B cell (primary cell): ENCODE measurements around the gene ABHD17C. TPM values are rescaled to one million over a fixed set of nuclear protein-coding genes. Genes with fewer than 3 reads are reported as not detected.

ENCODE experiments used
- ATAC-seq: fragments of 200-7000 bp; cut with Tn5 transposase; one replicate; pipeline ENCODE4 v1.10.0; 2021; ENCODE audit warnings: low read depth, mild to moderate bottlenecking, moderate number of reproducible peaks, moderate library complexity
- CTCF ChIA-PET: fragments of 350-600 bp; sonication (Branson Sonifier 250); formaldehyde crosslinking; loops from one replicate; lab custom pipeline; 2021; ENCODE audit warnings: antibody characterized with exemption, inconsistent platforms; lab: Charles Lee
- POLR2A ChIA-PET: fragments of 350-600 bp; sonication (Branson Sonifier 250); formaldehyde crosslinking; loops from one replicate; lab custom pipeline; 2021; ENCODE audit warnings: antibody characterized with exemption; lab: Charles Lee
- DNase-seq: peaks from one replicate; pipeline ENCODE4 v3.0.0; 2013
- H2AFZ ChIP-seq: 2 replicates; pipeline ENCODE4 v1.6.1; 2012; ENCODE audit warnings: mild to moderate bottlenecking, low read depth, low read length; ENCODE audit not compliant: insufficient read depth, poor library complexity, severe bottlenecking
- H3K27ac ChIP-seq, 2 donors: 1 replicate in 1 of 2; 2 replicates in 1 of 2; pipeline ENCODE4 v1.5.1; 2012 to 2013; ENCODE audit warnings: low read length in 2 of 2, mild to moderate bottlenecking in 2 of 2, moderate library complexity in 1 of 2
- H3K27me3 ChIP-seq, 4 experiments: fragments of 200-600 bp in 1 of 4; sonication (generic) in 1 of 4; replicated peaks in 1 of 4; 1 replicate in 2 of 4; 2 replicates in 2 of 4; pipeline versions ENCODE4 v1.6.1 to v1.7.0; 2013 to 2016; ENCODE audit warnings: low read length in 3 of 4, mild to moderate bottlenecking in 2 of 4, mixed read lengths in 1 of 4, moderate library complexity in 1 of 4; ENCODE audit not compliant: insufficient read depth in 4 of 4, control insufficient read depth in 3 of 4; ENCODE audit errors: control extremely low read depth in 1 of 4
- H3K36me3 ChIP-seq, 2 experiments: replicated peaks in 1 of 2; 1 replicate in 1 of 2; 2 replicates in 1 of 2; pipeline versions ENCODE4 v1.6.1 to v1.7.1; 2013; ENCODE audit warnings: low read length in 1 of 2; ENCODE audit not compliant: insufficient read depth in 2 of 2, control insufficient read depth in 1 of 2; ENCODE audit errors: control extremely low read depth in 1 of 2, extremely low read depth in 1 of 2
- H3K4me1 ChIP-seq, 2 donors: fragments of 200-600 bp in 1 of 2; sonication (generic) in 1 of 2; 1 replicate in 1 of 2; 2 replicates in 1 of 2; pipeline versions ENCODE4 v1.5.1 to v1.6.1; 2013 to 2017; ENCODE audit warnings: low read length in 2 of 2; ENCODE audit not compliant: control insufficient read depth in 2 of 2, insufficient read depth in 2 of 2
- H3K4me2 ChIP-seq: replicated peaks from 2 replicates; pipeline ENCODE3; 2012; ENCODE audit warnings: mild to moderate bottlenecking, low read depth, low read length; ENCODE audit not compliant: poor library complexity, severe bottlenecking
- H3K4me3 ChIP-seq, 5 experiments: fragments of 200-600 bp in 1 of 5; sonication (generic) in 1 of 5; 1 replicate in 3 of 5; 2 replicates in 2 of 5; pipeline versions ENCODE4 v1.5.1 to v1.7.0; 2011 to 2016; ENCODE audit warnings: low read length in 4 of 5, mild to moderate bottlenecking in 4 of 5, low read depth in 2 of 5, control low read depth in 1 of 5, moderate library complexity in 1 of 5; ENCODE audit not compliant: insufficient read depth in 1 of 5; ENCODE audit errors: control extremely low read depth in 1 of 5, extremely low read depth in 1 of 5
- H3K79me2 ChIP-seq: fragments of 200-600 bp; sonication (generic); one replicate; pipeline ENCODE4 v1.6.0; 2016; ENCODE audit warnings: low read length; ENCODE audit not compliant: control insufficient read depth, insufficient read depth
- H3K9ac ChIP-seq: fragments of 200-600 bp; sonication (generic); 2 replicates; pipeline ENCODE4 v1.6.1; 2017; ENCODE audit warnings: mild to moderate bottlenecking, low read length, moderate library complexity
- H3K9me3 ChIP-seq, 3 donors: one replicate each; pipeline versions ENCODE4 v1.6.1 to v1.7.1; 2013; ENCODE audit warnings: low read length in 2 of 3; ENCODE audit not compliant: control insufficient read depth in 2 of 3, insufficient read depth in 1 of 3; ENCODE audit errors: control extremely low read depth in 1 of 3
- H4K20me1 ChIP-seq: 2 replicates; pipeline ENCODE4 v1.6.0; 2012; ENCODE audit warnings: mild to moderate bottlenecking, low read length; ENCODE audit not compliant: insufficient read depth, control insufficient read depth, poor library complexity, severe bottlenecking
- H3K27ac Mint-ChIP-seq: one replicate; pipeline ENCODE4 v1.8.0; 2021; ENCODE audit warnings: mixed read lengths
- H3K27me3 Mint-ChIP-seq: one replicate; pipeline ENCODE4 v1.8.0; 2021; ENCODE audit warnings: mixed read lengths
- H3K4me1 Mint-ChIP-seq: one replicate; pipeline ENCODE4 v1.8.0; 2021; ENCODE audit warnings: mixed read lengths
- H3K4me3 Mint-ChIP-seq: one replicate; pipeline ENCODE4 v1.8.0; 2021; ENCODE audit warnings: mixed read lengths
- H3K9me3 Mint-ChIP-seq: one replicate; pipeline ENCODE4 v1.8.0; 2022; ENCODE audit warnings: mixed read lengths; ENCODE audit not compliant: insufficient read depth
- EZH2 ChIP-seq: IDR thresholded peaks from 2 replicates; pipeline ENCODE4 v1.6.1; 2012; ENCODE audit warnings: borderline replicate concordance, low read depth, mild to moderate bottlenecking, moderate library complexity, low read length; ENCODE audit not compliant: insufficient read depth, poor library complexity, severe bottlenecking
- WGBS: methylation state at CpG from one replicate; pipeline ENCODE4 v1.1.5; 2013; ENCODE audit warnings: missing lambda C conversion rate; ENCODE audit not compliant: insufficient coverage; 5-methylcytosine and 5-hydroxymethylcytosine counted together
- intact Hi-C: fragments of 100-400 bp; cut with micrococcal nuclease; formaldehyde crosslinking; loops from one replicate; pipeline ENCODE4 v1.10.0; 2022
- polyA plus RNA-seq: library from polyadenylated mRNA; depleted of rRNA; stranded (reverse); fragments of >200 nt; gene quantifications from 2 replicates; pipeline ENCODE4 v1.2.3, GENCODE V29; 2012
- total RNA-seq, 2 donors: library from RNA; stranded (reverse); fragments of 120-200 nt in 1 of 2; gene quantifications; 1 replicate in 1 of 2; 2 replicates in 1 of 2; pipeline versions ENCODE4 v1.2.3 to v1.2.4, GENCODE V29; 2013 to 2022
- TF ChIP-seq, protein P1 (sequence below): fragments of 200-600 bp; IDR thresholded peaks from one replicate; pipeline ENCODE4 v1.8.0; 2022; ENCODE audit warnings: antibody characterized with exemption, mild to moderate bottlenecking

The ABHD17C gene
- total and polyA plus RNA-seq, 2 donors (not counting 1 experiment from before 2014, with no cell fraction given): 0.78 to 1.9 TPM

DNA sequence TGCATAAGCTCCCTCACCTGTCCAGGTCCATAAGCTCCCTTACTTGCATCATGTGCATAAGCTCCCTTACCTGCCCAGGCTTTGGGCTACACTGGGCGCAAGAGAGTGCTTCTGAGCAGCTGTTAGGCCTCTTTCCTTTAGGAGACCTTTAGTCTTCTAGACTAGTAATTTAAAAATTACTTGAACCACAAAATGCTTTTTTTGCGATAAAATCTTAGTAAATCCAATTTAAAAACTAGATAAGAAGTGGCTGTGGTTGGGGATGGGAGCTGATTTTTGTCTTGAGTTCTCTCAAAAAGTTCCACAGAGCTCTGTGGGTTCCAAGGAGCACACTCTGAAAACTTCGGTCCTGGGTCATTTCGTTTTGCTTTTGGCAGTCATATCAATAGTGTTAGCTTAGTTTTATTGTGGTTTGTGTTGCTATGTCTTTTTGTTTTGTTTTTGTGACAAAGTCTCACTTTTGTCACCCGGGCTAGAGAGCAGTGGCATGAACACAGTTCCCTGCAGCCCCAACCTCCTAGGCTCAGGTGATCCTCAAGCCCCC, 90.8 kb downstream of the ABHD17C start:
- ATAC-seq: no peak
- Histone ChIP-seq H3K4me3 (no peak overlapping the region), H4K20me1 (no peaks in the 10 kb centered on the region), H3K4me2 (no peak overlapping the region), H2AFZ (no peak overlapping the region), H3K9ac (no peak overlapping the region), H3K36me3 (no peaks in the 10 kb centered on the region), H3K9me3 (no peaks in the 10 kb centered on the region), H3K27me3 (peaks cover 0 to 4% (median 0%) of the 10 kb centered on the region in 4 experiments), H3K27ac (no peak overlapping the region), H3K79me2 (no peaks in the 10 kb centered on the region), H3K4me1 (no peaks in the 10 kb centered on the region)
- Mint-ChIP-seq H3K4me3 (no peak overlapping the region), H3K4me1 (no peaks in the 10 kb centered on the region), H3K27ac (no peak overlapping the region), H3K9me3 (no peaks in the 10 kb centered on the region), H3K27me3 (peaks cover 46% of the 10 kb centered on the region)
- no peak for DNase-seq
- CTCF ChIA-PET: interaction anchor here (1.1 to 2.5 kb wide), 3 partner anchors 9 to 336 kb away, joined by 3 to 14 read pairs (median 5); no protein-coding TSS in a partner anchor
- intact Hi-C loops: no loop called here
- POLR2A ChIA-PET: no interaction called here
- WGBS: 74% methylated on average over 2 of the region's 5 CpGs
- TF ChIP-seq, protein P1, sequence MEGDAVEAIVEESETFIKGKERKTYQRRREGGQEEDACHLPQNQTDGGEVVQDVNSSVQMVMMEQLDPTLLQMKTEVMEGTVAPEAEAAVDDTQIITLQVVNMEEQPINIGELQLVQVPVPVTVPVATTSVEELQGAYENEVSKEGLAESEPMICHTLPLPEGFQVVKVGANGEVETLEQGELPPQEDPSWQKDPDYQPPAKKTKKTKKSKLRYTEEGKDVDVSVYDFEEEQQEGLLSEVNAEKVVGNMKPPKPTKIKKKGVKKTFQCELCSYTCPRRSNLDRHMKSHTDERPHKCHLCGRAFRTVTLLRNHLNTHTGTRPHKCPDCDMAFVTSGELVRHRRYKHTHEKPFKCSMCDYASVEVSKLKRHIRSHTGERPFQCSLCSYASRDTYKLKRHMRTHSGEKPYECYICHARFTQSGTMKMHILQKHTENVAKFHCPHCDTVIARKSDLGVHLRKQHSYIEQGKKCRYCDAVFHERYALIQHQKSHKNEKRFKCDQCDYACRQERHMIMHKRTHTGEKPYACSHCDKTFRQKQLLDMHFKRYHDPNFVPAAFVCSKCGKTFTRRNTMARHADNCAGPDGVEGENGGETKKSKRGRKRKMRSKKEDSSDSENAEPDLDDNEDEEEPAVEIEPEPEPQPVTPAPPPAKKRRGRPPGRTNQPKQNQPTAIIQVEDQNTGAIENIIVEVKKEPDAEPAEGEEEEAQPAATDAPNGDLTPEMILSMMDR: no peak
- no peak for TF ChIP-seq EZH2

DNA sequence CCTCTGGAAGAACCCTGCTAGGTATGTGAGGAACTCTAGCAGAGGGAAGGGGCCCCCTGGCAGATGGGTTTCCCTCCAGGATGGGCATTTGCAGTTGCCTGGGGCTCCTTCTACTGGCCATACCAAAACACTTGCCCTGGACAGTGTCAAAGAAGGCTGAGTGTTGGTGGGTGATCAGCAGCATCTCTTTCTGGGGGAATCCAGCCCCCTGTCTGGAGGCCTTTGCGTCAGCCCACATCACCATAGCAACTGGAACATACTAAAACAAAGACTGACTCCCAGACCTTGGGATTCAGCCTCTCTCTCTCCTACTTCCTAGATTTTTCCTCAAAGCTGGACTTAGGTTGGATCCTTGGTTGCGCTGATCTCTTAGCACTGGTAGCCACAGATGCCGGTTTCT, 92.2 kb downstream of the ABHD17C start:
- Mint-ChIP-seq H3K4me1 (no peaks in the 10 kb centered on the region), H3K9me3 (no peaks in the 10 kb centered on the region), H3K4me3 (no peak overlapping the region), H3K27me3 (peaks cover 41% of the 10 kb centered on the region), H3K27ac (no peak overlapping the region)
- ChIA-PET CTCF (interaction anchor here (1.6 to 2.5 kb wide), 2 partner anchors 10 to 332 kb away, joined by 5 to 14 read pairs; no protein-coding TSS in a partner anchor), POLR2A (no interaction called here)
- no peak for ATAC-seq
- Histone ChIP-seq H3K27me3 (peaks cover 0 to 3% (median 0%) of the 10 kb centered on the region in 4 experiments), H4K20me1 (no peaks in the 10 kb centered on the region), H3K27ac (no peak overlapping the region), H3K4me2 (no peak overlapping the region), H3K4me3 (no peak overlapping the region), H3K9me3 (no peaks in the 10 kb centered on the region), H2AFZ (no peak overlapping the region), H3K9ac (no peak overlapping the region), H3K79me2 (no peaks in the 10 kb centered on the region), H3K4me1 (no peaks in the 10 kb centered on the region), H3K36me3 (no peaks in the 10 kb centered on the region)
- TF ChIP-seq EZH2: no peak
- TF ChIP-seq, protein P1: no peak
- WGBS: 100% methylated on average over 3 of the region's 3 CpGs
- intact Hi-C loops: no loop called here
- no peak for DNase-seq
